Brain microvascular endothelial cell (primary cell): ENCODE measurements around the gene ENPEP.
A peak's percentile ranks its signal among the peaks of the same experiment; 100 is the strongest.
"Not testable (repeated sequence)": the region's sequence is repeated elsewhere in the genome, so short reads cannot be mapped to it uniquely, and the experiment has no call there.

Source experiments
- DNase-seq: peaks from one replicate; pipeline ENCODE4 v3.0.0-alpha.2; 2020
- H3K27ac ChIP-seq: fragments of 250-450 bp; sonication (Bioruptor Pico); 2 replicates; pipeline ENCODE4 v1.5.1; 2020; ENCODE audit warnings: mild to moderate bottlenecking, moderate library complexity
- H3K27me3 ChIP-seq: fragments of 250-450 bp; sonication (Bioruptor Pico); replicated peaks from 2 replicates; pipeline ENCODE4 v1.5.1; 2020; ENCODE audit warnings: mild to moderate bottlenecking
- H3K36me3 ChIP-seq: fragments of 250-450 bp; sonication (Bioruptor Pico); replicated peaks from 2 replicates; pipeline ENCODE4 v1.5.1; 2020; ENCODE audit warnings: mild to moderate bottlenecking
- H3K4me3 ChIP-seq: 2 replicates; pipeline ENCODE4 v1.5.1; 2011; ENCODE audit warnings: low read depth, mild to moderate bottlenecking, control low read depth, low read length, moderate library complexity
- CTCF ChIP-seq: IDR thresholded peaks from 2 replicates; pipeline ENCODE4 v1.5.1; 2011; ENCODE audit warnings: low read depth, mild to moderate bottlenecking, moderate library complexity, low read length, control low read depth, inconsistent platforms; ENCODE audit errors: missing control alignments
- in situ Hi-C: cut with HindIII; loops from 2 replicates; pipeline ENCODE4 v1.10.0; 2017; ENCODE audit warnings: low sequenced_read_pairs, low pct_ligation_motif_present

Gene ENPEP

GRCh38 chr4:110544594-110544993 is 68.6 kb downstream of the ENPEP start:
- Histone ChIP-seq H3K36me3 (no peaks in the 10 kb centered on the region), H3K27me3 (no peaks in the 10 kb centered on the region), H3K4me3 (no peak overlapping the region), H3K27ac (no peak overlapping the region)
- in situ Hi-C loops: no loop called here
- TF ChIP-seq CTCF: no peak
- no peak for DNase-seq

DNA sequence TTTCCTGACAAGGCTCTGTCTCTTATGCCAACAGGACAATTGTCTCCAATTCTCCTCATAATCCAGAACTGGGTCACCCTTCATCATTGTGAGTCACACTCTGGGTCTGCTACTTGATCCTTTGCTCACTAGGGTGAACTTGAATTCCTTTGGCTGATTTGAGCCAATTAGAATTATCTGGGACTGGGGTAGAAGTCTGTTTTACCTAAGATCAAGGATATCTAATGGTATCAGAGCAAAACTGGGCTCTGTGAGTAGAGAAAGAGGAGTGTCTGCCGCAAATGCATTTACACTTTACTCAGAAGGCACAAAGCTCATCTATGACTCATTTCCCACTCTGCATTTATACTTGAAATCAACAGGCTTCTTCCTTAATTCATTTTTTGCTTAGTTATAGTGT is 74.3 kb downstream of the ENPEP start:
- no peak for TF ChIP-seq CTCF
- H3K27ac ChIP-seq: no peak overlapping the region
- in situ Hi-C loops: no loop called here
- DNase-seq: peak; percentile 11
- no peaks in the 10 kb centered on the region for H3K36me3 ChIP-seq
- H3K27me3 ChIP-seq: no peaks in the 10 kb centered on the region
- no peak overlapping the region for H3K4me3 ChIP-seq

GRCh38 chr4:110553197-110553596 is 77.2 kb downstream of the ENPEP start:
- no peaks in the 10 kb centered on the region for H3K27me3 ChIP-seq
- no peak overlapping the region for H3K27ac ChIP-seq
- no peak for DNase-seq
- in situ Hi-C loops: no loop called here
- H3K4me3 ChIP-seq: no peak overlapping the region
- H3K36me3 ChIP-seq: no peaks in the 10 kb centered on the region
- TF ChIP-seq CTCF: no peak

DNA sequence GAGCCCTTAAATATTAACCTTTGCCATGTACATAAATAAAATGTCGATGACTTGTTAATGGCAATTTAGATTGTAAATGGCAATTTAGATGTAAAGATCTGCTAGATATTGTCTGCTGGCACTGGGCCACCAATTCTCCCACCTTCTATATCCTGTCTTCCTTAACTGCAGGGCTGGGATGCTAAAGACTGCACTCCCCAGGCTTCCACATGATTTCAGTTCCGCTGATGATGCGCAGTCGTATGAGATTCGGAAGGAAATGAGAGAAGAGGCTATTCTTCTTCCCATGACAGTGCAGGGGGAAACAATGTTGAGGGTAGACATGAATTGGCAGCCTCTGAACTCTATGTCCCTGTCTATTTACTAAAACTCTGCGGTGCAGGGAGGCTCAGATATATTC is 91.3 kb downstream of the ENPEP start:
- no peak for DNase-seq
- Histone ChIP-seq H3K27me3 (no peaks in the 10 kb centered on the region), H3K27ac (no peak overlapping the region), H3K36me3 (no peaks in the 10 kb centered on the region), H3K4me3 (no peak overlapping the region)
- no peak for TF ChIP-seq CTCF
- in situ Hi-C loops: no loop called here

DNA sequence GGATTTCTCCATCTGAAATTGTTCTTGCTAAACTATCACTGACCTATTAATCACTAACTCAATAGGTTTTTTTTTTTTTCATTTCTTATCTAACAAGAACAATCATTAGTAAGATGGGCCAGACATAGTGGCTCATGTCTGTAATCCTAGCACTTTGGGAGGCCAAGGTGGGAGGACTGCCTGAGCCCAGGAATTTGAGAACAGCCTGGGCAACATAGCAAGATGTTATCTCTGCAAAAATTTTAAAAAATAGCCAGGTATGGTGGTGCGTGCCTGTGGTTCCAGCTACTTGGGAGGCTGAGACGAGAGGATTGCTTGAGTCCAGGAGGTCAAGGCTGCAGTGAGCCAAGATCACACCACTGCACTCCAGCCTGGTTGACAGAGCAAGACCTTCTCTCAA is 100.7 kb downstream of the ENPEP start:
- H3K36me3 ChIP-seq, DNase-seq, in situ Hi-C loops, H3K27me3 ChIP-seq, H3K4me3 ChIP-seq, H3K27ac ChIP-seq: not testable (repeated sequence)

- Histone ChIP-seq H3K4me3 (peak overlapping the region; percentile 47), H3K27me3 (no peaks in the 10 kb centered on the region), H3K27ac (no peak overlapping the region), H3K36me3 (no peaks in the 10 kb centered on the region)
- DNase-seq: peak; percentile 48
- in situ Hi-C loops: no loop called here
- TF ChIP-seq CTCF: peak; percentile 59
Measured at GRCh38 chr4:110586131-110586850, 110.3 kb downstream of the ENPEP start.
